Measurements from ENCODE around the gene TFPI.
"Not testable (repeated sequence)": the region's sequence is repeated elsewhere in the genome, so short reads cannot be mapped to it uniquely, and the experiment has no call there.

Gene TFPI

GRCh38 chr2:187554011-187554703, at the start of gene TFPI:
TSS of gene TFPI (minus strand) at chr2:187554435. CDS start at chr2:187503768, 50,667 bp downstream.
- DNase-seq: peak; percentile 60

GRCh38 chr2:187594801-187595200, 40.6 kb upstream of the TFPI start:
- no peak for DNase-seq

GRCh38 chr2:187593697-187594096, 39.5 kb upstream of the TFPI start:
- no peak for DNase-seq

GRCh38 chr2:187593098-187593497, 38.9 kb upstream of the TFPI start:
- no peak for DNase-seq

- no peak for DNase-seq
Observed at GRCh38 chr2:187590175-187590574, 35.9 kb upstream of the TFPI start.

GRCh38 chr2:187586011-187586641, 31.9 kb upstream of the TFPI start:
- peak; percentile 73 for DNase-seq

- peak; percentile 63 for DNase-seq
Observed at GRCh38 chr2:187581125-187581896, 27.1 kb upstream of the TFPI start.

GRCh38 chr2:187580462-187581124, 26.4 kb upstream of the TFPI start:
- DNase-seq: peak; percentile 72

GRCh38 chr2:187577310-187577709, 23.1 kb upstream of the TFPI start:
- DNase-seq: no peak

GRCh38 chr2:187576906-187577305, 22.7 kb upstream of the TFPI start:
- DNase-seq: no peak

- DNase-seq: no peak
Observed at GRCh38 chr2:187575751-187576067, 21.5 kb upstream of the TFPI start.

- DNase-seq: no peak
Observed at GRCh38 chr2:187574969-187575750, 20.9 kb upstream of the TFPI start.

- no peak for DNase-seq
Observed at GRCh38 chr2:187573722-187574121, 19.5 kb upstream of the TFPI start.

- DNase-seq: not testable (repeated sequence)
Observed at GRCh38 chr2:187571996-187572395, 17.8 kb upstream of the TFPI start.

GRCh38 chr2:187569571-187569970, 15.3 kb upstream of the TFPI start:
- no peak for DNase-seq

- DNase-seq: no peak
Observed at GRCh38 chr2:187569042-187569441, 14.8 kb upstream of the TFPI start.

- no peak for DNase-seq
Observed at GRCh38 chr2:187567126-187567525, 12.9 kb upstream of the TFPI start.

GRCh38 chr2:187566712-187567111, 12.5 kb upstream of the TFPI start:
- DNase-seq: no peak

- no peak for DNase-seq
Observed at GRCh38 chr2:187566266-187566665, 12.0 kb upstream of the TFPI start.

- DNase-seq: not testable (repeated sequence)
Observed at GRCh38 chr2:187565618-187566017, 11.4 kb upstream of the TFPI start.

GRCh38 chr2:187556493-187556892, 2.3 kb upstream of the TFPI start:
- DNase-seq: not testable (repeated sequence)

GRCh38 chr2:187554704-187555082, 458 bp upstream of the TFPI start:
- DNase-seq: no peak
